HG03064 (cell line): ENCODE results near the gene GALNTL6.

ENCODE experiments used
- ATAC-seq: cut with Tn5 transposase; IDR thresholded peaks from one replicate; pipeline ENCODE4 v1.9.1; 2021; ENCODE audit warnings: low read depth; ENCODE audit not compliant: unreplicated experiment

The GALNTL6 gene

GRCh38 chr4:172173206-172173605, 360.0 kb downstream of the GALNTL6 start:
- no peak for ATAC-seq

- ATAC-seq = no peak
These were observed 364.2 kb downstream of the GALNTL6 start for GRCh38 chr4:172177382-172177781.

- ATAC-seq = no peak
These were observed 375.2 kb downstream of the GALNTL6 start for GRCh38 chr4:172188248-172188988.

- no peak for ATAC-seq
These were observed 389.4 kb downstream of the GALNTL6 start for GRCh38 chr4:172202480-172203076.

GRCh38 chr4:172207258-172207657, 394.1 kb downstream of the GALNTL6 start:
- no peak for ATAC-seq

- no peak for ATAC-seq
These were observed 394.7 kb downstream of the GALNTL6 start for GRCh38 chr4:172207886-172208285.

GRCh38 chr4:172220679-172221078, 407.5 kb downstream of the GALNTL6 start:
- no peak for ATAC-seq

GRCh38 chr4:172225457-172225856, 412.3 kb downstream of the GALNTL6 start:
- ATAC-seq = no peak

GRCh38 chr4:172232966-172233365, 419.8 kb downstream of the GALNTL6 start:
- no peak for ATAC-seq

- no peak for ATAC-seq
These were observed 430.3 kb downstream of the GALNTL6 start for GRCh38 chr4:172243551-172243950.

- ATAC-seq = no peak
These were observed 432.3 kb downstream of the GALNTL6 start for GRCh38 chr4:172245516-172245915.

GRCh38 chr4:172253409-172253808, 440.2 kb downstream of the GALNTL6 start:
- ATAC-seq = no peak

- no peak for ATAC-seq
These were observed 443.6 kb downstream of the GALNTL6 start for GRCh38 chr4:172256820-172257219.

- no peak for ATAC-seq
These were observed 457.2 kb downstream of the GALNTL6 start for GRCh38 chr4:172270397-172270796.

GRCh38 chr4:172287117-172287516, 473.9 kb downstream of the GALNTL6 start:
- no peak for ATAC-seq

- no peak for ATAC-seq
These were observed 492.5 kb downstream of the GALNTL6 start for GRCh38 chr4:172305698-172306097.

- no peak for ATAC-seq
These were observed 494.9 kb downstream of the GALNTL6 start for GRCh38 chr4:172308078-172308477.

GRCh38 chr4:172311682-172312081, 498.5 kb downstream of the GALNTL6 start:
- no peak for ATAC-seq

- ATAC-seq = no peak
These were observed 510.1 kb downstream of the GALNTL6 start for GRCh38 chr4:172323288-172323687.

- ATAC-seq = no peak
These were observed 531.2 kb downstream of the GALNTL6 start for GRCh38 chr4:172344308-172344938.

GRCh38 chr4:172348426-172348825, 535.2 kb downstream of the GALNTL6 start:
- ATAC-seq = no peak

GRCh38 chr4:172352356-172352755, 539.2 kb downstream of the GALNTL6 start:
- no peak for ATAC-seq
